GM12872 (cell line): Measurements from ENCODE around the gene PROX2.

Experiments used
- CTCF ChIP-seq: IDR thresholded peaks from 3 replicates; pipeline ENCODE4 v1.5.1; 2011; ENCODE audit warnings: low read depth, mild to moderate bottlenecking, low read length, moderate library complexity; ENCODE audit not compliant: insufficient read depth

The PROX2 gene

GRCh38 chr14:74898083-74898482, 22.1 kb upstream of the PROX2 start:
- no peak for TF ChIP-seq CTCF

GRCh38 chr14:74897642-74898041, 21.7 kb upstream of the PROX2 start:
- no peak for TF ChIP-seq CTCF

- TF ChIP-seq CTCF, result no peak
These were observed 20.5 kb upstream of the PROX2 start for GRCh38 chr14:74896400-74896799.

- no peak for TF ChIP-seq CTCF
These were observed 17.7 kb upstream of the PROX2 start for GRCh38 chr14:74893614-74894091.

- no peak for TF ChIP-seq CTCF
These were observed 16.8 kb upstream of the PROX2 start for GRCh38 chr14:74892745-74893144.

GRCh38 chr14:74891870-74892269, 15.9 kb upstream of the PROX2 start:
- TF ChIP-seq CTCF, result no peak

GRCh38 chr14:74890262-74890661, 14.3 kb upstream of the PROX2 start:
- TF ChIP-seq CTCF, result no peak
